Right lobe of liver (tissue), 4 donors: ENCODE data around the gene ONECUT1.
"Not testable (repeated sequence)": the region's sequence is repeated elsewhere in the genome, so short reads cannot be mapped to it uniquely, and the experiment has no call there.

Experiments used
- POLR2A ChIP-seq: fragments of 450-650 bp; IDR thresholded peaks from one replicate; pipeline ENCODE4 v1.6.1; 2017; ENCODE audit warnings: antibody characterized with exemption, mild to moderate bottlenecking
- TF ChIP-seq, protein P1 (sequence below), 4 donors: fragments of 200-600 bp in 3 of 4; fragments of 450-650 bp in 1 of 4; IDR thresholded peaks; one replicate each; pipeline versions ENCODE4 v1.5.1 to v1.8.0; 2016 to 2022; ENCODE audit warnings: antibody characterized with exemption in 4 of 4, mild to moderate bottlenecking in 2 of 4
- donor health status: DM: no; HTN: no; CAD: no.
- donor health status: DM: no; HTN: no; CAD: no.
- donor health status: DM: no; HTN: yes; CAD: no.

GRCh38 chr15:52815899-52816298, 25.8 kb upstream of the ONECUT1 start:
- TF ChIP-seq, protein P1, sequence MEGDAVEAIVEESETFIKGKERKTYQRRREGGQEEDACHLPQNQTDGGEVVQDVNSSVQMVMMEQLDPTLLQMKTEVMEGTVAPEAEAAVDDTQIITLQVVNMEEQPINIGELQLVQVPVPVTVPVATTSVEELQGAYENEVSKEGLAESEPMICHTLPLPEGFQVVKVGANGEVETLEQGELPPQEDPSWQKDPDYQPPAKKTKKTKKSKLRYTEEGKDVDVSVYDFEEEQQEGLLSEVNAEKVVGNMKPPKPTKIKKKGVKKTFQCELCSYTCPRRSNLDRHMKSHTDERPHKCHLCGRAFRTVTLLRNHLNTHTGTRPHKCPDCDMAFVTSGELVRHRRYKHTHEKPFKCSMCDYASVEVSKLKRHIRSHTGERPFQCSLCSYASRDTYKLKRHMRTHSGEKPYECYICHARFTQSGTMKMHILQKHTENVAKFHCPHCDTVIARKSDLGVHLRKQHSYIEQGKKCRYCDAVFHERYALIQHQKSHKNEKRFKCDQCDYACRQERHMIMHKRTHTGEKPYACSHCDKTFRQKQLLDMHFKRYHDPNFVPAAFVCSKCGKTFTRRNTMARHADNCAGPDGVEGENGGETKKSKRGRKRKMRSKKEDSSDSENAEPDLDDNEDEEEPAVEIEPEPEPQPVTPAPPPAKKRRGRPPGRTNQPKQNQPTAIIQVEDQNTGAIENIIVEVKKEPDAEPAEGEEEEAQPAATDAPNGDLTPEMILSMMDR (IDR thresholded peaks at IDR 0.05): not testable (repeated sequence)
- TF ChIP-seq POLR2A: not testable (repeated sequence)
